ENCODE measurements around the gene CDH4. TPM values are rescaled to one million over a fixed set of nuclear protein-coding genes. Genes with fewer than 3 reads are reported as not detected.

Gene CDH4
- total and polyA plus RNA-seq, 2 of the 4 experiments (the other 2 are of a cell fraction) = 1.6 to 3.5 TPM

- TF ChIP-seq CEBPB (IDR thresholded peaks at IDR 0.05; ENCODE audit: low read depth, low read length) = no peak
- no peak for TF ChIP-seq BHLHE40 (IDR thresholded peaks at IDR 0.05; ENCODE audit: low read depth, low read length)
- no peak for TF ChIP-seq MAFK (IDR thresholded peaks at IDR 0.05; ENCODE audit: low read depth, low read length)
- TF ChIP-seq NFE2L2 (IDR thresholded peaks at IDR 0.05; ENCODE audit: low read depth, low read length) = no peak
- no peak for TF ChIP-seq RAD21 (IDR thresholded peaks at IDR 0.05; ENCODE audit: low read length)
- TF ChIP-seq RFX5 (IDR thresholded peaks at IDR 0.05; ENCODE audit: low read depth, low read length) = no peak
- TF ChIP-seq FOS (IDR thresholded peaks at IDR 0.05; ENCODE audit: low read depth, low read length) = no peak
- no peak for TF ChIP-seq SMC3 (IDR thresholded peaks at IDR 0.05; ENCODE audit: low read depth, low read length)
- no peak for TF ChIP-seq MXI1 (IDR thresholded peaks at IDR 0.05; ENCODE audit: borderline replicate concordance, low read depth, low read length)
- TF ChIP-seq MAZ (IDR thresholded peaks at IDR 0.05; ENCODE audit: borderline replicate concordance, low read depth, low read length) = no peak
- TF ChIP-seq USF2 (IDR thresholded peaks at IDR 0.05; ENCODE audit: low read depth, low read length) = no peak
- dilution Hi-C loops (cut with HindIII; ENCODE audit: low sequenced_read_pairs, unreplicated experiment) = no loop called here
- no peak overlapping the region for H4K8ac ChIP-seq (ENCODE audit: low read depth in 2 of 2, low read length in 2 of 2)
Measured at GRCh38 chr20:61364147-61364546, 112.1 kb downstream of the CDH4 start.

More at GRCh38 chr20:61364147-61364546, 112.1 kb downstream of the CDH4 start:
- Histone ChIP-seq H3K18ac (ENCODE audit: low read depth, low read length) (no peak overlapping the region), H3K4me3 (ENCODE audit: insufficient read depth, low read depth, low read length) (no peak overlapping the region), H2AK9ac (replicated peaks; ENCODE audit: low read depth, low read length, poor library complexity) (no peak overlapping the region), H2BK5ac (ENCODE audit: low read depth, low read length, poor library complexity, severe bottlenecking) (no peak overlapping the region), H2BK15ac (ENCODE audit: low read depth, low read length) (no peak overlapping the region), H2AFZ (replicated peaks; ENCODE audit: low read length, poor library complexity) (no peak overlapping the region), H3K56ac (ENCODE audit: extremely low read depth, insufficient read depth, low read length) (no peak overlapping the region), H3K23ac (ENCODE audit: low read depth, low read length) (no peak overlapping the region), H3K4ac (ENCODE audit: low read depth, low read length) (no peak overlapping the region), H3K9ac (ENCODE audit: low read depth, low read length) (no peak overlapping the region), H3K36me3 (ENCODE audit: control insufficient read depth, insufficient read depth, low read length) (no peaks in the 10 kb centered on the region), H4K91ac (ENCODE audit: insufficient read depth, low read depth, low read length) (no peak overlapping the region), H3K27me3 (ENCODE audit: control insufficient read depth, insufficient read depth, low read length) (no peaks in the 10 kb centered on the region), H4K5ac (ENCODE audit: low read depth, low read length) (no peak overlapping the region), H3K79me1 (ENCODE audit: low read depth in 1 of 2, low read length in 2 of 2) (no peaks in the 10 kb centered on the region), H3K9me3 (ENCODE audit: control insufficient read depth, insufficient read depth, low read length) (no peaks in the 10 kb centered on the region; the same call in 1 of the 2 replicates), H3K27ac (ENCODE audit: insufficient read depth, low read length) (no peak overlapping the region), H4K20me1 (ENCODE audit: insufficient read depth, low read length) (no peaks in the 10 kb centered on the region), H3K9me1 (ENCODE audit: insufficient read depth, low read length) (no peaks in the 10 kb centered on the region), H2AK5ac (ENCODE audit: low read depth, low read length) (no peak overlapping the region), H3K4me1 (ENCODE audit: control insufficient read depth, insufficient read depth, low read length) (no peaks in the 10 kb centered on the region), H3K4me2 (ENCODE audit: low read depth, low read length) (no peak overlapping the region), H2BK20ac (ENCODE audit: low read depth, low read length) (no peak overlapping the region), H2BK120ac (ENCODE audit: low read depth, low read length) (no peak overlapping the region), H3K14ac (replicated peaks; ENCODE audit: low read depth, low read length) (no peak overlapping the region)
- ATAC-seq (ENCODE audit: low read depth) (no peak), DNase-seq (no peak)
- POLR2A ChIA-PET (ENCODE audit: unreplicated experiment) = no interaction called here
- intact Hi-C loops (cut with micrococcal nuclease) = no loop called here
- in situ Hi-C loops (cut with MboI; ENCODE audit: low sequenced_read_pairs) = no loop called here
- WGBS, 2 experiments (ENCODE audit: extremely low coverage in 2 of 2, insufficient read length in 1 of 2) = 89% methylated on average over 3 of the region's 5 CpGs; no CpG with 5 or more reads in 1 of the 2 experiments
- no TSS peak for BruUV-seq (replicated peaks)
- CTCF ChIA-PET = no interaction called here

Data from IMR-90 (cell line).